ENCODE data around the gene KLHL26. TPM values are rescaled to one million over a fixed set of nuclear protein-coding genes. Genes with fewer than 3 reads are reported as not detected.

KLHL26 gene
- polyA plus RNA-seq, 1 donor from 2014 or later = 4.7 TPM

DNA sequence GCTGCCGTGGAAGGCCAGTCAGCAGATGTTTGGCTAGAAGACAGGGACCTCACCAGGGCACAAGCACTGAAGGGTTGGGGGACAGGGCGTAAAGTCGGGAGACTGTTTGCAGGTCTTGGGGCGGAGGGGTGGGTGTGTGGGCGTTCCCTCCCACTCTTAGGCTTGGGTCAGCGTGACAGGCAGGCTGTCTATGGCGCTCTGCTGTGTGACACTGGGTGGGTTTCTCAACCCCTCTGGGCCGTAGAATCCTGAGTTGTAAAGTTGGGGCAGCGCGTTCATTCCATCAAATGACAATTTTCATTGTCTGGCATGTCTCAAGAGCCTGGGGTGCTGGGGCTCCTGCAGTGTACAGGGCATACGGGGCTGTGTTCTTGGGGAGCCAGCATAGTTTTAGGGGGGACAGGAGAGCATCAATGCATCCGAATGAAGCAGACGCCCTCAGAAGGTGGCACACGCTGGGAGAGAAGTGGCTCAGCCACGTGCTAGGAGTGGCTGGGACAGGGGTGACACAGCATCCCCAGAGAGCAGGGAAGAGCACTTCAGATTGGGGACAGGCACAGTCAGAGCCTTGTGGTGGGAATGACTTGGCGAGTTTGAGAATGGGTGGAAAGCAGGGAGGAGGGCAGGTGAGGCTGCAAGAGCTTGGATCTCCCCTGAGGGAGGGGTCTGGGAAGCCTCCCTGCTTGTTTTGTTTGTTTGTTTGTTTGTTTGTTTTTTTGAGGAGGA is 51.1 kb downstream of the KLHL26 start:
- Histone ChIP-seq H3K4me2 (ENCODE audit: low read length) (no peak overlapping the region), H3K9me2 (ENCODE audit: insufficient read depth, low read length) (no peaks in the 10 kb centered on the region), H3K9ac (ENCODE audit: low read length) (no peak overlapping the region), H3K79me2 (replicated peaks; ENCODE audit: insufficient read depth, low read length) (peaks cover 33% of the 10 kb centered on the region), H3F3A (ENCODE audit: insufficient read depth, low read length, poor library complexity, severe bottlenecking) (no peaks in the 10 kb centered on the region), H3K27ac (ENCODE audit: low read length) (no peak overlapping the region), H3K27me3 (ENCODE audit: insufficient read depth, low read depth, low read length) (no peaks in the 10 kb centered on the region), H3K9me3 (ENCODE audit: low read length) (no peaks in the 10 kb centered on the region), H2AFZ (ENCODE audit: low read depth, low read length) (no peak overlapping the region), H3K36me3 (ENCODE audit: insufficient read depth, low read length) (no peaks in the 10 kb centered on the region), H4K20me1 (ENCODE audit: insufficient read depth) (no peaks in the 10 kb centered on the region), H3K4me3 (ENCODE audit: low read length) (no peak overlapping the region)
- TF ChIP-seq, protein P1, sequence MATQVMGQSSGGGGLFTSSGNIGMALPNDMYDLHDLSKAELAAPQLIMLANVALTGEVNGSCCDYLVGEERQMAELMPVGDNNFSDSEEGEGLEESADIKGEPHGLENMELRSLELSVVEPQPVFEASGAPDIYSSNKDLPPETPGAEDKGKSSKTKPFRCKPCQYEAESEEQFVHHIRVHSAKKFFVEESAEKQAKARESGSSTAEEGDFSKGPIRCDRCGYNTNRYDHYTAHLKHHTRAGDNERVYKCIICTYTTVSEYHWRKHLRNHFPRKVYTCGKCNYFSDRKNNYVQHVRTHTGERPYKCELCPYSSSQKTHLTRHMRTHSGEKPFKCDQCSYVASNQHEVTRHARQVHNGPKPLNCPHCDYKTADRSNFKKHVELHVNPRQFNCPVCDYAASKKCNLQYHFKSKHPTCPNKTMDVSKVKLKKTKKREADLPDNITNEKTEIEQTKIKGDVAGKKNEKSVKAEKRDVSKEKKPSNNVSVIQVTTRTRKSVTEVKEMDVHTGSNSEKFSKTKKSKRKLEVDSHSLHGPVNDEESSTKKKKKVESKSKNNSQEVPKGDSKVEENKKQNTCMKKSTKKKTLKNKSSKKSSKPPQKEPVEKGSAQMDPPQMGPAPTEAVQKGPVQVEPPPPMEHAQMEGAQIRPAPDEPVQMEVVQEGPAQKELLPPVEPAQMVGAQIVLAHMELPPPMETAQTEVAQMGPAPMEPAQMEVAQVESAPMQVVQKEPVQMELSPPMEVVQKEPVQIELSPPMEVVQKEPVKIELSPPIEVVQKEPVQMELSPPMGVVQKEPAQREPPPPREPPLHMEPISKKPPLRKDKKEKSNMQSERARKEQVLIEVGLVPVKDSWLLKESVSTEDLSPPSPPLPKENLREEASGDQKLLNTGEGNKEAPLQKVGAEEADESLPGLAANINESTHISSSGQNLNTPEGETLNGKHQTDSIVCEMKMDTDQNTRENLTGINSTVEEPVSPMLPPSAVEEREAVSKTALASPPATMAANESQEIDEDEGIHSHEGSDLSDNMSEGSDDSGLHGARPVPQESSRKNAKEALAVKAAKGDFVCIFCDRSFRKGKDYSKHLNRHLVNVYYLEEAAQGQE (IDR thresholded peaks at IDR 0.05; ENCODE audit: borderline replicate concordance) = no peak
- TF ChIP-seq MXI1 (conservative IDR thresholded peaks at IDR 0.05; ENCODE audit: poor library complexity, severe bottlenecking) = no peak
- TF ChIP-seq, protein P2, sequence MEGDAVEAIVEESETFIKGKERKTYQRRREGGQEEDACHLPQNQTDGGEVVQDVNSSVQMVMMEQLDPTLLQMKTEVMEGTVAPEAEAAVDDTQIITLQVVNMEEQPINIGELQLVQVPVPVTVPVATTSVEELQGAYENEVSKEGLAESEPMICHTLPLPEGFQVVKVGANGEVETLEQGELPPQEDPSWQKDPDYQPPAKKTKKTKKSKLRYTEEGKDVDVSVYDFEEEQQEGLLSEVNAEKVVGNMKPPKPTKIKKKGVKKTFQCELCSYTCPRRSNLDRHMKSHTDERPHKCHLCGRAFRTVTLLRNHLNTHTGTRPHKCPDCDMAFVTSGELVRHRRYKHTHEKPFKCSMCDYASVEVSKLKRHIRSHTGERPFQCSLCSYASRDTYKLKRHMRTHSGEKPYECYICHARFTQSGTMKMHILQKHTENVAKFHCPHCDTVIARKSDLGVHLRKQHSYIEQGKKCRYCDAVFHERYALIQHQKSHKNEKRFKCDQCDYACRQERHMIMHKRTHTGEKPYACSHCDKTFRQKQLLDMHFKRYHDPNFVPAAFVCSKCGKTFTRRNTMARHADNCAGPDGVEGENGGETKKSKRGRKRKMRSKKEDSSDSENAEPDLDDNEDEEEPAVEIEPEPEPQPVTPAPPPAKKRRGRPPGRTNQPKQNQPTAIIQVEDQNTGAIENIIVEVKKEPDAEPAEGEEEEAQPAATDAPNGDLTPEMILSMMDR (IDR thresholded peaks at IDR 0.05; ENCODE audit: poor library complexity, severe bottlenecking) = no peak
- TF ChIP-seq POLR2AphosphoS5 (IDR thresholded peaks at IDR 0.05) = no peak
- TF ChIP-seq EZH2 (IDR thresholded peaks at IDR 0.05; ENCODE audit: borderline replicate concordance, insufficient read depth, low read length, poor library complexity, severe bottlenecking) = no peak
- no peak for TF ChIP-seq RAD21 (conservative IDR thresholded peaks at IDR 0.05)
- no peak for TF ChIP-seq TAF1 (IDR thresholded peaks at IDR 0.05; ENCODE audit: low read depth)
- TF ChIP-seq EP300 (conservative IDR thresholded peaks at IDR 0.05; ENCODE audit: poor library complexity, severe bottlenecking) = no peak
- TF ChIP-seq SMC3 (conservative IDR thresholded peaks at IDR 0.05; ENCODE audit: poor library complexity) = no peak

DNA sequence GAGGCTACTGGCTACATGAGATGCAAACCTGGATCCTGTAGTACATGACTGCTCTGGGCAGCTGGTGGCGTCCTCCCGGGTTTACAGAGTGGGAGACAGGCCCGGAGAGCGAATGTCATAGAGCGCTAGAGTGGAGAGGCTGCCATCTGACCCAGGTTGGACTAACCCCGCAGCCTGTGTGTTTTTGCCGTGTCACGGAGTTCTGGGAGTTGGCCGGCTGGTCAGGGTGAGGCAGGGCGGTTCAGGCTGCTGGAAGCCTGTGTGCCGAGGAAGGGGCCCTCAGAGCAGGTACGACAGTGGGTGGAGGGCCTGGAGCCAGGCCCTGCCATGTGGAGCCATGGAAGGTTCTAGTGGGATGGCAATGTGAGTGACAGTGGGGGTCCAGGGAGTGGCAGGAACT is 59.2 kb downstream of the KLHL26 start:
- Histone ChIP-seq H3F3A (ENCODE audit: insufficient read depth, low read length, poor library complexity, severe bottlenecking) (no peaks in the 10 kb centered on the region), H3K9me2 (ENCODE audit: insufficient read depth, low read length) (no peaks in the 10 kb centered on the region), H3K27me3 (ENCODE audit: insufficient read depth, low read depth, low read length) (no peaks in the 10 kb centered on the region), H3K4me2 (ENCODE audit: low read length) (no peak overlapping the region), H3K27ac (ENCODE audit: low read length) (no peak overlapping the region), H3K36me3 (ENCODE audit: insufficient read depth, low read length) (no peaks in the 10 kb centered on the region), H3K79me2 (replicated peaks; ENCODE audit: insufficient read depth, low read length) (no peaks in the 10 kb centered on the region), H4K20me1 (ENCODE audit: insufficient read depth) (no peaks in the 10 kb centered on the region), H2AFZ (ENCODE audit: low read depth, low read length) (no peak overlapping the region), H3K9me3 (ENCODE audit: low read length) (no peaks in the 10 kb centered on the region), H3K9ac (ENCODE audit: low read length) (no peak overlapping the region), H3K4me3 (ENCODE audit: low read length) (no peak overlapping the region)
- no peak for TF ChIP-seq SMC3 (conservative IDR thresholded peaks at IDR 0.05; ENCODE audit: poor library complexity)
- no peak for TF ChIP-seq TAF1 (IDR thresholded peaks at IDR 0.05; ENCODE audit: low read depth)

All from neural cell (in vitro differentiated cells).